CD4-positive, alpha-beta T cell (primary cell): ENCODE results near the gene TEX101. TPM values are rescaled to one million over a fixed set of nuclear protein-coding genes. Genes with fewer than 3 reads are reported as not detected.
"Not testable (repeated sequence)": the region's sequence is repeated elsewhere in the genome, so short reads cannot be mapped to it uniquely, and the experiment has no call there.

Experiments used
- ATAC-seq: fragments of 200-7000 bp; cut with Tn5 transposase; one replicate; pipeline ENCODE4 v1.10.0; 2022; ENCODE audit warnings: mild to moderate bottlenecking; ENCODE audit not compliant: poor library complexity
- CTCF ChIA-PET: fragments of 350-600 bp; sonication (Branson Sonifier 250); formaldehyde crosslinking; loops from one replicate; lab custom pipeline; 2021; ENCODE audit warnings: antibody characterized with exemption, inconsistent platforms; lab: Charles Lee
- POLR2A ChIA-PET: fragments of 350-600 bp; sonication (Branson Sonifier 250); formaldehyde crosslinking; loops from one replicate; lab custom pipeline; 2021; ENCODE audit warnings: antibody characterized with exemption, inconsistent platforms; lab: Charles Lee
- DNase-seq, 14 experiments: peaks; one replicate each; pipeline ENCODE4 v3.0.0-alpha.2; 2013 to 2020; ENCODE audit warnings: mixed read lengths in 2 of 14
- H3K27ac ChIP-seq, 2 donors: one replicate each; pipeline versions ENCODE4 v1.5.1 to v1.7.0; 2013; ENCODE audit warnings: low read length in 2 of 2, low read depth in 1 of 2, mild to moderate bottlenecking in 1 of 2
- H3K27me3 ChIP-seq, 2 experiments: 1 replicate in 1 of 2; 2 replicates in 1 of 2; pipeline versions ENCODE4 v1.6.1 to v1.7.0; 2013; ENCODE audit warnings: low read length in 2 of 2, control low read depth in 1 of 2, mild to moderate bottlenecking in 1 of 2, moderate library complexity in 1 of 2; ENCODE audit not compliant: insufficient read depth in 2 of 2, control insufficient read depth in 1 of 2
- H3K36me3 ChIP-seq: one replicate; pipeline ENCODE4 v1.6.1; 2013; ENCODE audit warnings: low read length, control low read depth; ENCODE audit not compliant: insufficient read depth
- H3K4me1 ChIP-seq: one replicate; pipeline ENCODE4 v1.6.1; 2013; ENCODE audit warnings: low read length, control low read depth; ENCODE audit not compliant: insufficient read depth
- H3K4me3 ChIP-seq: one replicate; pipeline ENCODE4 v1.5.1; 2013; ENCODE audit warnings: mild to moderate bottlenecking, low read length, moderate library complexity
- H3K9me3 ChIP-seq, 2 experiments: 1 replicate in 1 of 2; 2 replicates in 1 of 2; pipeline versions ENCODE4 v1.6.1 to v1.7.0; 2013; ENCODE audit warnings: low read length in 2 of 2, mild to moderate bottlenecking in 2 of 2, control low read depth in 1 of 2, moderate library complexity in 1 of 2; ENCODE audit not compliant: control insufficient read depth in 1 of 2, insufficient read depth in 1 of 2
- H3K27ac Mint-ChIP-seq: one replicate; pipeline ENCODE4 v1.8.0; 2020; ENCODE audit warnings: mixed read lengths
- H3K27me3 Mint-ChIP-seq: one replicate; pipeline ENCODE4 v1.8.0; 2021; ENCODE audit warnings: mixed read lengths
- H3K36me3 Mint-ChIP-seq: one replicate; pipeline ENCODE4 v1.8.0; 2021; ENCODE audit warnings: low read depth, mixed read lengths
- H3K4me1 Mint-ChIP-seq: one replicate; pipeline ENCODE4 v1.8.0; 2021; ENCODE audit warnings: low read depth, mixed read lengths
- H3K4me3 Mint-ChIP-seq: one replicate; pipeline ENCODE4 v1.8.0; 2020; ENCODE audit warnings: mild to moderate bottlenecking, mixed read lengths
- H3K9me3 Mint-ChIP-seq: one replicate; pipeline ENCODE4 v1.8.0; 2020; ENCODE audit warnings: mixed read lengths
- intact Hi-C, 2 experiments: fragments of 100-400 bp; cut with DNase I in 1 of 2; cut with micrococcal nuclease in 1 of 2; formaldehyde crosslinking; loops; one replicate each; pipeline versions ENCODE4 v1.15.1 to v1.9.0; 2023 to 2025; cut with DNase I, micrococcal nuclease
- polyA plus RNA-seq, 2 donors: library from polyadenylated mRNA; unstranded; fragments of 120-200 nt; gene quantifications; one replicate each; pipeline ENCODE4 v1.2.1, GENCODE V29; 2013
- total RNA-seq, 174 experiments: library from RNA in 2 of 174; stranded (reverse) in 2 of 174; gene quantifications; one replicate each; pipeline ENCODE4 v1.2.3 and lab custom pipeline; 2021 to 2026
- TF ChIP-seq, protein P1 (sequence below): fragments of 200-600 bp; IDR thresholded peaks from one replicate; pipeline ENCODE4 v1.8.0; 2022; ENCODE audit warnings: antibody characterized with exemption, mild to moderate bottlenecking

The TEX101 gene, protein sequence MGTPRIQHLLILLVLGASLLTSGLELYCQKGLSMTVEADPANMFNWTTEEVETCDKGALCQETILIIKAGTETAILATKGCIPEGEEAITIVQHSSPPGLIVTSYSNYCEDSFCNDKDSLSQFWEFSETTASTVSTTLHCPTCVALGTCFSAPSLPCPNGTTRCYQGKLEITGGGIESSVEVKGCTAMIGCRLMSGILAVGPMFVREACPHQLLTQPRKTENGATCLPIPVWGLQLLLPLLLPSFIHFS
- total RNA-seq: not detected
- not detected for polyA plus RNA-seq (2013, experiment 1 of 2)
- 0.04 TPM for polyA plus RNA-seq (2013, experiment 2 of 2)
- 0 to 0.51 (median 0) reads per million in 172 experiments for total RNA-seq (lab: John Stamatoyannopoulos, UW)

DNA sequence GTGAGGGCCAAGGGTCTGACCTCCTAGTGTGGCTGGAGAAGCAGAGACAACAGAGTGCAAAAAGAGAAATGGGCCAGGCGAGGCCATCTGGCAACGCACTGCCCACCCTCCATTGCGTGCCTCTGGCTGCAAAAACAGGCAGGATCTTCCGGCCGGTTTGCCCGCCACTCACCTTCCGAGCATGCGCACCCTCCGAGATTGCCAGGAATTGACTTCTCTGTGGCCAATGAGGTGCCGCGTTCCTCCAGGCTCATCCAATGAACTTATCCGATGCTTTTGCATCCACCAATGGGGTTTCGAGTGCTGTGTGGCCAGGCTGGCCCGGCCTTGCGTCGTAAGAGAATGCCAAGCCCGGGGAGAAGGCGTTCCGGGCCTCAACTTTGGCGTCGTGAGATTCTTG lies at the start of gene TEX101:
TSS of gene TEX101 (plus strand) at position 337 of the 400 bp plus-strand sequence. CDS start 1,030 bp downstream, outside the sequence.
- peaks cover 0 to 8% of the 10 kb centered on the region in 2 experiments for H3K9me3 ChIP-seq
- intact Hi-C loops: no loop called here
- Mint-ChIP-seq H3K27me3 (no peaks in the 10 kb centered on the region), H3K9me3 (no peaks in the 10 kb centered on the region), H3K27ac (no peak within 1 kb of the TSS), H3K4me1 (no peaks in the 10 kb centered on the region), H3K36me3 (no peaks in the 10 kb centered on the region), H3K4me3 (no peak within 1 kb of the TSS)
- no peak within 1 kb of the TSS for H3K27ac ChIP-seq
- DNase-seq (no peak), ATAC-seq (no peak)
- ChIA-PET POLR2A (no interaction called here), CTCF (no interaction called here)
- H3K4me3 ChIP-seq: no peak within 1 kb of the TSS
- H3K27me3 ChIP-seq: no peaks in the 10 kb centered on the region
- H3K4me1 ChIP-seq: no peaks in the 10 kb centered on the region
- TF ChIP-seq, protein P1, sequence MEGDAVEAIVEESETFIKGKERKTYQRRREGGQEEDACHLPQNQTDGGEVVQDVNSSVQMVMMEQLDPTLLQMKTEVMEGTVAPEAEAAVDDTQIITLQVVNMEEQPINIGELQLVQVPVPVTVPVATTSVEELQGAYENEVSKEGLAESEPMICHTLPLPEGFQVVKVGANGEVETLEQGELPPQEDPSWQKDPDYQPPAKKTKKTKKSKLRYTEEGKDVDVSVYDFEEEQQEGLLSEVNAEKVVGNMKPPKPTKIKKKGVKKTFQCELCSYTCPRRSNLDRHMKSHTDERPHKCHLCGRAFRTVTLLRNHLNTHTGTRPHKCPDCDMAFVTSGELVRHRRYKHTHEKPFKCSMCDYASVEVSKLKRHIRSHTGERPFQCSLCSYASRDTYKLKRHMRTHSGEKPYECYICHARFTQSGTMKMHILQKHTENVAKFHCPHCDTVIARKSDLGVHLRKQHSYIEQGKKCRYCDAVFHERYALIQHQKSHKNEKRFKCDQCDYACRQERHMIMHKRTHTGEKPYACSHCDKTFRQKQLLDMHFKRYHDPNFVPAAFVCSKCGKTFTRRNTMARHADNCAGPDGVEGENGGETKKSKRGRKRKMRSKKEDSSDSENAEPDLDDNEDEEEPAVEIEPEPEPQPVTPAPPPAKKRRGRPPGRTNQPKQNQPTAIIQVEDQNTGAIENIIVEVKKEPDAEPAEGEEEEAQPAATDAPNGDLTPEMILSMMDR: no peak
- H3K36me3 ChIP-seq: no peaks in the 10 kb centered on the region

DNA sequence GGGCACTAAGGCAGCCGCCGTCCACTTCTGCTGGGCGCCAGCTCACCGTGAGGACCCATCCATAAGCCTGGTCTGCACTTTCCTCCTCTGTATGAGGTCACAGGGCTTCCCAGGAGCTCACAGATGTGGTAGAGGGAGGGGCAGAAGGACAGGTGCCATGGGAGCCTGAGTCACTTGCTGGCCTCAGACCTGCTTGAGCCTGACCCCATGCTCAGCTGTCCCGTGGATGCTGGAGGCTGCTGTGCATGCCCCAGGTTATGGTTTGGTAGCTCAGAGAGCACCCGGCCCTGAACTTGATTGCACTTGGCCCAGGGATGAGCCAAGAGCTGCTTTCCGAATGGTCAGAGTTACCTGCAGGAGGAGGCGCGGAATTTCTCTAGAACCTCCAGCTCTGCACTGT lies 49.0 kb upstream of the TEX101 start:
- H3K27me3 Mint-ChIP-seq, intact Hi-C loops, H3K9me3 Mint-ChIP-seq, ATAC-seq, H3K4me3 ChIP-seq, H3K27ac ChIP-seq, H3K36me3 ChIP-seq, H3K4me1 ChIP-seq, DNase-seq, H3K4me1 Mint-ChIP-seq, H3K27me3 ChIP-seq, POLR2A ChIA-PET, H3K27ac Mint-ChIP-seq, H3K36me3 Mint-ChIP-seq, H3K4me3 Mint-ChIP-seq, H3K9me3 ChIP-seq, CTCF ChIA-PET: not testable (repeated sequence)

DNA sequence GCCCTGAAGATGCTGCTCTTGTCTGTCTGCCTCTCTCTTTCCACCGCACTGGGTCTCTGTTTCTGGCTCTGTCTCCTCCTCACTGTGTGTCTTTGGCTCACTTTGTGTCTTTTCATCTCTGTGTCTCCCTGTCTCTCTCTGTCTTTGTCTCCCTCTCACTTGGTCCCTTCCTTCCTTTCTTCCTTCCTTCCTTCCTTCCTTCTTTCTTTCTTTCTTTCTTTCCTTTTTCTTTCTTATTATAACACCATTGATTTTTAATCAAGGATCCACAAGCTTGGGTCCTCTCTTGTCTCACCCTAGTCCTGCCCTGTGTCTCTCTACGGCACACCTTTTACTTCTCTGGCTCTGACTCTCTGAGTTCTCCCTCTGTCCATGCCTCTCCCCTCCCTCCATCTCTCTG lies 46.9 kb upstream of the TEX101 start:
- Mint-ChIP-seq H3K4me1 (no peaks in the 10 kb centered on the region), H3K36me3 (no peaks in the 10 kb centered on the region), H3K27me3 (peaks cover 17% of the 10 kb centered on the region), H3K9me3 (no peaks in the 10 kb centered on the region), H3K27ac (no peak overlapping the region), H3K4me3 (no peak overlapping the region)
- ATAC-seq (no peak), DNase-seq (no peak)
- Histone ChIP-seq H3K27me3 (no peaks in the 10 kb centered on the region), H3K4me1 (no peaks in the 10 kb centered on the region), H3K9me3 (no peaks in the 10 kb centered on the region), H3K4me3 (no peak overlapping the region), H3K36me3 (no peaks in the 10 kb centered on the region), H3K27ac (no peak overlapping the region)
- intact Hi-C loops: no loop called here
- ChIA-PET POLR2A (no interaction called here), CTCF (no interaction called here)
- TF ChIP-seq, protein P1: no peak

DNA sequence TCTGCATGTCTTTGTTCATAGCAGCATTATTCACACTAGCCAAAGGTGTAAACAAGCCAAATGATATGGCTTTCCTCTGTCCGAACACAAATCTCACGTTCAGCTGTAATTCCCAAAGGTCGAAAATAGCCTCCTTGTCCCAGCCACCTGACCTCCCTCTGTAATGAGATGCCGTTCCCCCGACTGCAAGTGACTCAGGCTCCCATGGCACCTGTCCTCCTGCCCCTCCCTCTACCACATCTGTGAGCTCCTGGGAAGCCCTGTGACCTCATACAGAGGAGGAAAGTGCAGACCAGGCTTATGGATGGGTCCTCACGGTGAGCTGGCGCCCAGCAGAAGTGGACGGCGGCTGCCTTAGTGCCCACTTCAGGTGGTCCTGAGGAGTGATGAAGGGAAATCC lies 45.8 kb upstream of the TEX101 start:
- POLR2A ChIA-PET, H3K27ac Mint-ChIP-seq, H3K4me1 ChIP-seq, H3K36me3 ChIP-seq, H3K9me3 ChIP-seq, intact Hi-C loops, H3K27ac ChIP-seq, H3K4me3 ChIP-seq, H3K9me3 Mint-ChIP-seq, H3K36me3 Mint-ChIP-seq, H3K4me3 Mint-ChIP-seq, CTCF ChIA-PET, H3K4me1 Mint-ChIP-seq, DNase-seq, H3K27me3 ChIP-seq, ATAC-seq: not testable (repeated sequence)
- H3K27me3 Mint-ChIP-seq: peaks cover 17% of the 10 kb centered on the region
